Measurements from ENCODE around the gene FAM25A. TPM values are rescaled to one million over a fixed set of nuclear protein-coding genes. Genes with fewer than 3 reads are reported as not detected.
"Not testable (repeated sequence)": the region's sequence is repeated elsewhere in the genome, so short reads cannot be mapped to it uniquely, and the experiment has no call there.

FAM25A gene
- not detected for polyA plus RNA-seq (2012; ENCODE audit: insufficient read depth, insufficient read length)

- H3K4me3 ChIP-seq (ENCODE audit: low read length); DNase-seq (ENCODE audit: low read depth, low spot score): not testable (repeated sequence)
These were observed at the start of gene FAM25A for GRCh38 chr10:87020056-87020455. FAM25A (plus strand) TSS chr10:87020294; CDS start chr10:87020325, 31 bp downstream.

- DNase-seq (ENCODE audit: low read depth, low spot score), result no peak
- H3K4me3 ChIP-seq (ENCODE audit: low read length), result peak overlapping the region; percentile 58
These were observed 49.2 kb upstream of the FAM25A start for GRCh38 chr10:86970982-86971231.

- peak overlapping the region; percentile 58 for H3K4me3 ChIP-seq (ENCODE audit: low read length)
- peak; percentile 75 for DNase-seq (ENCODE audit: low read depth, low spot score)
These were observed 48.7 kb upstream of the FAM25A start for GRCh38 chr10:86971232-86971991.

- DNase-seq (ENCODE audit: low read depth, low spot score), result no peak
- H3K4me3 ChIP-seq (ENCODE audit: low read length), result no peak overlapping the region
These were observed 47.3 kb upstream of the FAM25A start for GRCh38 chr10:86972613-86973380.

- H3K4me3 ChIP-seq (ENCODE audit: low read length), result no peak overlapping the region
- DNase-seq (ENCODE audit: low read depth, low spot score), result no peak
These were observed 45.6 kb upstream of the FAM25A start for GRCh38 chr10:86974484-86974883.

- H3K4me3 ChIP-seq (ENCODE audit: low read length), result no peak overlapping the region
These were observed 43.6 kb upstream of the FAM25A start for GRCh38 chr10:86976362-86977056.

GRCh38 chr10:86978457-86978856 is 41.6 kb upstream of the FAM25A start:
- not testable (repeated sequence) for H3K4me3 ChIP-seq (ENCODE audit: low read length); DNase-seq (ENCODE audit: low read depth, low spot score)

More at GRCh38 chr10:86976362-86977056, 43.6 kb upstream of the FAM25A start:
- DNase-seq (ENCODE audit: low read depth, low spot score), result no peak

- no peak overlapping the region for H3K4me3 ChIP-seq (ENCODE audit: low read length)
- no peak for DNase-seq (ENCODE audit: low read depth, low spot score)
These were observed 40.7 kb upstream of the FAM25A start for GRCh38 chr10:86979296-86979818.

GRCh38 chr10:86979977-86980448 is 40.1 kb upstream of the FAM25A start:
- no peak overlapping the region for H3K4me3 ChIP-seq (ENCODE audit: low read length)
- DNase-seq (ENCODE audit: low read depth, low spot score), result no peak

GRCh38 chr10:86981020-86981419 is 39.1 kb upstream of the FAM25A start:
- H3K4me3 ChIP-seq (ENCODE audit: low read length); DNase-seq (ENCODE audit: low read depth, low spot score): not testable (repeated sequence)

GRCh38 chr10:86981716-86982115 is 38.4 kb upstream of the FAM25A start:
- H3K4me3 ChIP-seq (ENCODE audit: low read length), result no peak overlapping the region
- DNase-seq (ENCODE audit: low read depth, low spot score), result no peak

- not testable (repeated sequence) for H3K4me3 ChIP-seq (ENCODE audit: low read length); DNase-seq (ENCODE audit: low read depth, low spot score)
These were observed 35.6 kb upstream of the FAM25A start for GRCh38 chr10:86984498-86984897.

- no peak overlapping the region for H3K4me3 ChIP-seq (ENCODE audit: low read length)
- DNase-seq (ENCODE audit: low read depth, low spot score), result no peak
These were observed 31.6 kb upstream of the FAM25A start for GRCh38 chr10:86988520-86988919.

- H3K4me3 ChIP-seq (ENCODE audit: low read length); DNase-seq (ENCODE audit: low read depth, low spot score): not testable (repeated sequence)
These were observed 28.7 kb upstream of the FAM25A start for GRCh38 chr10:86991362-86991761.

- no peak overlapping the region for H3K4me3 ChIP-seq (ENCODE audit: low read length)
- DNase-seq (ENCODE audit: low read depth, low spot score), result no peak
These were observed 27.6 kb upstream of the FAM25A start for GRCh38 chr10:86992456-86992855.

- DNase-seq (ENCODE audit: low read depth, low spot score), result no peak
- no peak overlapping the region for H3K4me3 ChIP-seq (ENCODE audit: low read length)
These were observed 27.2 kb upstream of the FAM25A start for GRCh38 chr10:86992929-86993328.

GRCh38 chr10:86999802-87000403 is 20.2 kb upstream of the FAM25A start:
- not testable (repeated sequence) for H3K4me3 ChIP-seq (ENCODE audit: low read length); DNase-seq (ENCODE audit: low read depth, low spot score)

GRCh38 chr10:87000491-87000890 is 19.6 kb upstream of the FAM25A start:
- H3K4me3 ChIP-seq (ENCODE audit: low read length), result no peak overlapping the region
- DNase-seq (ENCODE audit: low read depth, low spot score), result no peak

- DNase-seq (ENCODE audit: low read depth, low spot score); H3K4me3 ChIP-seq (ENCODE audit: low read length): not testable (repeated sequence)
These were observed 13.0 kb upstream of the FAM25A start for GRCh38 chr10:87007124-87007523.

Measured in Jurkat, Clone E6-1 (cell line).